SK-N-SH (cell line): Measurements from ENCODE around the gene ARID4B. TPM values are rescaled to one million over a fixed set of nuclear protein-coding genes. Genes with fewer than 3 reads are reported as not detected.

Experiments used
- CTCF ChIA-PET: fragments of 300-600, 350-600 bp; formaldehyde crosslinking; extraction: SDS; loops from one replicate; lab custom pipeline; 2021; lab: Yijun Ruan, JAX
- POLR2A ChIA-PET: fragments of 350-600 bp; sonication (Branson Sonifier 250); formaldehyde crosslinking; extraction: SDS; loops from one replicate; lab custom pipeline; 2020; ENCODE audit warnings: antibody characterized with exemption, inconsistent platforms; lab: Yijun Ruan, JAX
- DNase-seq: peaks from one replicate; pipeline ENCODE4 v3.0.0; 2012
- H2AFZ ChIP-seq: fragments of 200-600 bp; sonication (generic); 2 replicates; pipeline ENCODE4 v1.8.1; 2016; ENCODE audit warnings: antibody characterized with exemption, mild to moderate bottlenecking, low read depth
- H3F3A ChIP-seq: fragments of 200-600 bp; sonication (generic); replicated peaks from 2 replicates; pipeline ENCODE3; 2016; ENCODE audit warnings: antibody characterized with exemption, mild to moderate bottlenecking; ENCODE audit not compliant: insufficient read depth
- H3K27ac ChIP-seq, 2 experiments: fragments of 200-500 bp in 1 of 2; fragments of 200-600 bp in 1 of 2; sonication (Bioruptor generic) in 1 of 2; sonication (generic), shearing (Covaris generic) in 1 of 2; 2 replicates each; pipeline versions ENCODE4 v1.5.1 to v1.6.1; 2014 to 2016; ENCODE audit warnings: low read depth in 2 of 2, inconsistent platforms in 1 of 2, low read length in 1 of 2, mild to moderate bottlenecking in 1 of 2, mixed read lengths in 1 of 2
- H3K27me3 ChIP-seq: fragments of 200-600 bp; sonication (generic), shearing (Covaris generic); 2 replicates; pipeline ENCODE4 v1.6.1; 2016; ENCODE audit warnings: mixed run types; ENCODE audit not compliant: insufficient read depth
- H3K36me3 ChIP-seq, 2 experiments: fragments of 200-500 bp in 1 of 2; fragments of 200-600 bp in 1 of 2; sonication (Bioruptor generic) in 1 of 2; sonication (generic) in 1 of 2; replicated peaks in 1 of 2; 2 replicates each; pipeline versions ENCODE3 to v1.5.1; 2014 to 2016; ENCODE audit warnings: low read length in 1 of 2, mild to moderate bottlenecking in 1 of 2; ENCODE audit not compliant: insufficient read depth in 2 of 2, control insufficient read depth in 1 of 2
- H3K4me1 ChIP-seq, 2 experiments: fragments of 200-500 bp in 1 of 2; fragments of 200-600 bp in 1 of 2; sonication (Bioruptor generic) in 1 of 2; sonication (generic), shearing (Covaris generic) in 1 of 2; 2 replicates each; pipeline versions ENCODE4 v1.5.1 to v1.6.1; 2014 to 2016; ENCODE audit warnings: low read depth in 1 of 2, low read length in 1 of 2, mixed run types in 1 of 2; ENCODE audit not compliant: insufficient read depth in 2 of 2, control insufficient read depth in 1 of 2
- H3K4me2 ChIP-seq: fragments of 200-600 bp; sonication (generic), shearing (Covaris generic); 2 replicates; pipeline ENCODE4 v1.6.1; 2017; ENCODE audit warnings: mixed run types
- H3K4me3 ChIP-seq, 2 experiments: fragments of 200-500 bp in 1 of 2; fragments of 200-600 bp in 1 of 2; sonication (Bioruptor generic) in 1 of 2; sonication (generic), shearing (Covaris generic) in 1 of 2; 2 replicates each; pipeline versions ENCODE4 v1.5.1 to v1.8.1; 2014 to 2016; ENCODE audit warnings: low read depth in 2 of 2, inconsistent platforms in 1 of 2, low read length in 1 of 2, mild to moderate bottlenecking in 1 of 2, mixed read lengths in 1 of 2, moderate library complexity in 1 of 2
- H3K79me2 ChIP-seq: fragments of 200-600 bp; sonication (generic); 2 replicates; pipeline ENCODE4 v1.8.1; 2017; ENCODE audit warnings: mild to moderate bottlenecking; ENCODE audit not compliant: insufficient read depth
- H3K9ac ChIP-seq: fragments of 200-600 bp; sonication (generic); 2 replicates; pipeline ENCODE4 v1.6.1; 2017; ENCODE audit warnings: mixed run types
- H3K9me2 ChIP-seq: fragments of 200-600 bp; sonication (generic); 2 replicates; pipeline ENCODE4 v1.6.1; 2017; ENCODE audit warnings: mixed run types
- H3K9me3 ChIP-seq: fragments of 200-600 bp; sonication (generic); 2 replicates; pipeline ENCODE4 v1.6.1; 2017; ENCODE audit warnings: mixed run types, mild to moderate bottlenecking, moderate library complexity
- H4K20me1 ChIP-seq: fragments of 200-600 bp; sonication (generic); 2 replicates; pipeline ENCODE4 v1.6.1; 2017; ENCODE audit warnings: mild to moderate bottlenecking, mixed run types; ENCODE audit not compliant: insufficient read depth
- CHD2 ChIP-seq: fragments of 150-350 bp; IDR thresholded peaks from 2 replicates; pipeline ENCODE4 v1.6.1; 2018; ENCODE audit warnings: low read length; ENCODE audit not compliant: partially characterized antibody
- ELF1 ChIP-seq: IDR thresholded peaks from 2 replicates; pipeline ENCODE4 v1.4.0; 2012
- FOSL2 ChIP-seq: IDR thresholded peaks from 2 replicates; pipeline ENCODE4 v1.4.0; 2012; ENCODE audit warnings: low read depth, mild to moderate bottlenecking, moderate library complexity, borderline replicate concordance
- FOXM1 ChIP-seq: IDR thresholded peaks from 2 replicates; pipeline ENCODE4 v1.4.0; 2012; ENCODE audit warnings: low read depth, mild to moderate bottlenecking
- IRF3 ChIP-seq: fragments of 150-350 bp; IDR thresholded peaks from 2 replicates; pipeline ENCODE4 v1.6.1; 2016; ENCODE audit warnings: mild to moderate bottlenecking, low read depth, low read length
- MEF2A ChIP-seq: IDR thresholded peaks from 2 replicates; pipeline ENCODE4 v1.4.0; 2012; ENCODE audit warnings: low read depth, borderline replicate concordance
- NRF1 ChIP-seq: IDR thresholded peaks from 2 replicates; pipeline ENCODE4 v1.6.1; 2012; ENCODE audit warnings: low read depth, mild to moderate bottlenecking, low read length
- PBX3 ChIP-seq: IDR thresholded peaks from 2 replicates; pipeline ENCODE4; 2012
- POLR2AphosphoS5 ChIP-seq: IDR thresholded peaks from 2 replicates; pipeline ENCODE4 v1.6.1; 2012; ENCODE audit warnings: low read depth, low read length
- RAD21 ChIP-seq: IDR thresholded peaks from 2 replicates; pipeline ENCODE4 v1.6.1; 2012; ENCODE audit warnings: mild to moderate bottlenecking, low read length
- REST ChIP-seq: IDR thresholded peaks from 2 replicates; pipeline ENCODE4 v1.6.1; 2012; ENCODE audit warnings: mild to moderate bottlenecking, low read depth, low read length, moderate library complexity
- TCF12 ChIP-seq: IDR thresholded peaks from 2 replicates; pipeline ENCODE4 v1.4.0; 2012
- TEAD4 ChIP-seq: IDR thresholded peaks from 2 replicates; pipeline ENCODE4 v1.4.0; 2012; ENCODE audit warnings: mild to moderate bottlenecking, borderline replicate concordance; ENCODE audit not compliant: insufficient read depth
- USF1 ChIP-seq: IDR thresholded peaks from 2 replicates; pipeline ENCODE4 v1.4.0; 2012; ENCODE audit warnings: low read depth, borderline replicate concordance
- USF2 ChIP-seq: fragments of 150-350 bp; IDR thresholded peaks from 2 replicates; pipeline ENCODE4 v1.6.1; 2017; ENCODE audit warnings: antibody characterized with exemption, low read length, low read depth, borderline replicate concordance
- ZBTB33 ChIP-seq: IDR thresholded peaks from 2 replicates; pipeline ENCODE4 v1.4.0; 2012; ENCODE audit warnings: low read depth, borderline replicate concordance
- WGBS: methylation state at CpG from one replicate; pipeline ENCODE4 v1.1.6; 2017; ENCODE audit warnings: low lambda C conversion rate; 5-methylcytosine and 5-hydroxymethylcytosine counted together
- polyA plus RNA-seq, 3 experiments: library from polyadenylated mRNA; depleted of rRNA; stranded (reverse); fragments of >200 nt; gene quantifications; 2 replicates each; pipeline ENCODE4 v1.2.3, GENCODE V29; 2012

ARID4B gene
- polyA plus RNA-seq, 1 of the 3 experiments (the other 2 are of a cell fraction): 4.4 TPM

GRCh38 chr1:235176486-235176885 lies 151.5 kb downstream of the ARID4B start:
- WGBS: 90% methylated on average over 7 of the region's 7 CpGs
- Histone ChIP-seq H4K20me1 (no peaks in the 10 kb centered on the region), H3K27ac (no peak overlapping the region), H3K9ac (no peak overlapping the region), H3K27me3 (no peaks in the 10 kb centered on the region), H3K9me2 (no peaks in the 10 kb centered on the region), H3K4me1 (no peaks in the 10 kb centered on the region; a peak in 1 of 4 replicates), H3K4me3 (no peak overlapping the region), H3K36me3 (peaks cover 43 to 89% of the 10 kb centered on the region in 2 experiments), H3K9me3 (no peaks in the 10 kb centered on the region), H3F3A (peaks cover 15% of the 10 kb centered on the region), H3K79me2 (peaks cover 10% of the 10 kb centered on the region; the same call in 1 of the 2 replicates), H2AFZ (no peak overlapping the region), H3K4me2 (no peak overlapping the region)
- TF ChIP-seq FOSL2 (no peak), POLR2AphosphoS5 (no peak), MEF2A (no peak)
- ChIA-PET POLR2A (no interaction called here), CTCF (no interaction called here)
- DNase-seq: no peak

- Histone ChIP-seq H3K9me2 (no peaks in the 10 kb centered on the region), H3K9me3 (no peaks in the 10 kb centered on the region), H2AFZ (no peak overlapping the region), H4K20me1 (no peaks in the 10 kb centered on the region), H3K9ac (no peak overlapping the region), H3K36me3 (peaks cover 18 to 72% of the 10 kb centered on the region in 2 experiments), H3K79me2 (no peaks in the 10 kb centered on the region), H3K4me2 (no peak overlapping the region), H3K27ac (no peak overlapping the region), H3K4me1 (no peaks in the 10 kb centered on the region), H3K27me3 (no peaks in the 10 kb centered on the region), H3F3A (peaks cover 11% of the 10 kb centered on the region), H3K4me3 (no peak overlapping the region)
- ChIA-PET CTCF (no interaction called here), POLR2A (no interaction called here)
- no peak for DNase-seq
- TF ChIP-seq FOSL2: no peak
- TF ChIP-seq ELF1: no peak
- no peak for TF ChIP-seq MEF2A
- TF ChIP-seq RAD21: no peak
- no peak for TF ChIP-seq ZBTB33
- no peak for TF ChIP-seq CHD2
- TF ChIP-seq TEAD4: no peak
- TF ChIP-seq IRF3: no peak
- no peak for TF ChIP-seq POLR2AphosphoS5
- TF ChIP-seq NRF1: no peak
- TF ChIP-seq PBX3: no peak
- no peak for TF ChIP-seq USF1
- no peak for TF ChIP-seq REST
- no peak for TF ChIP-seq TCF12
- no peak for TF ChIP-seq USF2
- no peak for TF ChIP-seq FOXM1
Measured at GRCh38 chr1:235169986-235170385, 158.0 kb downstream of the ARID4B start.
